GM21423 (cell line): ENCODE measurements around the gene AQP2.

Experiments
- ATAC-seq: cut with Tn5 transposase; IDR thresholded peaks from one replicate; pipeline ENCODE4 v1.9.1; 2021; ENCODE audit warnings: mild to moderate bottlenecking, moderate library complexity; ENCODE audit not compliant: unreplicated experiment

Gene AQP2, protein sequence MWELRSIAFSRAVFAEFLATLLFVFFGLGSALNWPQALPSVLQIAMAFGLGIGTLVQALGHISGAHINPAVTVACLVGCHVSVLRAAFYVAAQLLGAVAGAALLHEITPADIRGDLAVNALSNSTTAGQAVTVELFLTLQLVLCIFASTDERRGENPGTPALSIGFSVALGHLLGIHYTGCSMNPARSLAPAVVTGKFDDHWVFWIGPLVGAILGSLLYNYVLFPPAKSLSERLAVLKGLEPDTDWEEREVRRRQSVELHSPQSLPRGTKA

DNA sequence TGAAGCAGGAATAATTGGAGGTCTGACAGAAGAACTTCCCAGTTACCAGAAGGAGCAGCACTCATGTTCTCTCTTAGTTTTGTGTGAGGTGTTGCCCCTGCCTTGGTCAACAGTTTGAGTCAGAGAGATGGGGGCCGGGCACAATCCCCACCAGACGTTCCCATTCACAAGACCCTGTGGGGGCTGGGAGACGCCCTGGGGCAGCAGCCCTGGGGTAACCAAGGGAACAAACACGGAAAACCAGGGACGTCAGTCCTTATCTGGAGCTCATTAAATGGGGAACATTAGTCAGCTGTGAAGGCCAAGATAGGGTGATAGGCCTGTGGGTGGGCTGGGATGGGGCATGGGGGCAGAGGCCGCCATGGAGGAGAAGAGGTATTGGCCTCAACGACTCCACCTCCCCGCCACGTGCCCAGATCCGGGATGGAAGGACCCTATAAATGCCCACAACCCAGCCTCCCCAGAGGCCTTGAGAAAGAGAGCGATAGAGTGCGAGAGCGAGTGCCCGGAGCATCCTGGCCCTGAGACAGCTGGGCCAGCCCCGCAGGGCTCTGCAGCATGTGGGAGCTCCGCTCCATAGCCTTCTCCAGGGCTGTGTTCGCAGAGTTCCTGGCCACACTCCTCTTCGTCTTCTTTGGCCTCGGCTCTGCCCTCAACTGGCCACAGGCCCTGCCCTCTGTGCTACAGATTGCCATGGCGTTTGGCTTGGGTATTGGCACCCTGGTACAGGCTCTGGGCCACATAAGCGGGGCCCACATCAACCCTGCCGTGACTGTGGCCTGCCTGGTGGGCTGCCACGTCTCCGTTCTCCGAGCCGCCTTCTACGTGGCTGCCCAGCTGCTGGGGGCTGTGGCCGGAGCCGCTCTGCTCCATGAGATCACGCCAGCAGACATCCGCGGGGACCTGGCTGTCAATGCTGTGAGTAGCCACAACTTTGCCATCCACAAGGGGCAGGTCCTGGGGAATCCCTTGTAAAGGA is at the start of gene AQP2:
TSS of gene AQP2 (plus strand) at position 465 of the 979 bp plus-strand sequence. CDS start at position 559, 94 bp downstream.
- no peak for ATAC-seq

DNA sequence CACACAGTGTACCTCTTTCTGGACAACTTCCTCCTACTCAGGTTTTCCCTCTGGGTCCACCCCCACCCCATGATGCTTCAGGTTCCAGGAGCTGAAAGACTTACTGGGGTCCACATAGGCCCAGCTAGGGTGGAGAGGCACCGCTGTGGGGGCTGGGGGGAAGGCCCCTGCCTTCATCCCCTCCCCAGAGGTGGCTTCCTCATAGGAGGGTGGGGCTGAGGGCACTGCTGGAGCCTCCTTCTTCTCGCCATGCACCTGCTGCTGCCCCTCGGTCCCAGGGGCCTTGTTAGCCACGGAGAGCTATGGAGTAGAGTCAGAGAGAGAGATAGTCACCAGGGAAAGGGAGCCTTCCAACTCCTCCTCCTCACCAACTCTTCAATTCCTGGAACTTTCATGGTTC is 49.5 kb upstream of the AQP2 start:
- no peak for ATAC-seq

DNA sequence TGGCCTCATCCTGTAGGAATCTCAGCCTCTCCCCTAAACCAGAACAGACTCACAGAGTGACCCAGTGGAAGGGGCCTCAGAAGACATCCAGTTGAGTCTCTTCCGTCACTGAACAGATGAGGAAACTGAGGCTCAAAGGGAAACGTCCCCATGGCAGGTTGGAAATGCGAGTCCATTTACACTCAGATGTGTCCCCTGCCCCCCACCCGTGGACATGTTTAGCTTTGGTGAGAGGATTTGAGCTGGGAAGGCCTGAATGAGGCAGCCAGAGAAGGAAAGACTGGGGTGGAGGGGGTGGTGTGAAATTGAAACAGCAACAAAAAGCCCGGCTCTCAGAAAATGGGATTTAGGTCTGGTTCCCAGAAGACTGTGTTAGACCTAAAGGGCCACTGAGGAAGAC is 48.6 kb upstream of the AQP2 start:
- no peak for ATAC-seq

DNA sequence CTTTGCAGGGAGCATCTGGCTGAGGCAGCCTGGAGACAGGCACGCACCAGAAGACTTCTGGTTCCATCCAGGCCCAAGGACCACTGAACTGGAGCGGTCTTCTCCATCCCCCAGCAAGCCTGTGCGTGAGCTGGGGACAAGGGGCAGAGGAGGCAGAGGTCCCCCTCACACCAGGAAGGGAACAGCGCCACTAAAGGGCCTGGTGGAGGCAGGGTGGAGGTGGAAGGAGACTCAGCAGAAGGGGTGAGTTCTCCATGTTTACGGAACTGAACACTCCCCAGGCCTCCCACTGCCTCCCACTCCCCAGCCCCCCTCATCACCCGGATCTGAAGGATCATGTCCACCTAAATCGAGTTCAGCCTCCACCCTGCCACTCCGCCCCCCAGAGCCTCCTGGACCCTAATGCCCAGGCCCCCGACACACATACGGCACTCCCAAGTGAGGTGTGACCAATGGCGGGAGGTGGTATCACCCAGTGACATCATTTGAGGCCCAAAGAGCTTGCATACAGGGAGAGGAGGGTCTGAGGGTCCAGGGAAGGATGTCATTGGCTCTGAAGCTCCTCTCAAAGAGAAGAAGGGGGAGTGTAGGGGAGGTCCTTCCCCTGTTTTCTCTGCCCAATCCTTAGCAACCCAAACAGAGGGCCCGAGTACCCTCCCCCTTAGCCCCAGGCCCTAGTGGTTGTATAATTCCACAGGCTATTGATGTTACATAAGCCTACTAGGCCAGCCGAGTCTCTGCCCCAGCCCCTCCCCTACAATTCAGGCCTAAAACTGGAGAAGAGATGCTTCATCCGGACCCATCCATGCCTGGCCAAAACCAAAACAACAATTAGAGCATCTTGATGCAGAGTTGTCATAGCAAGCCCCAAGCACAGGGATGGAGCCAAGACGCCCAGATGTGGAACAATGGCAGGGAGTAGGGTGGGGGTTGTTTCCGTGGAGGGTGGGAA is 47.9 kb upstream of the AQP2 start:
- no peak for ATAC-seq

DNA sequence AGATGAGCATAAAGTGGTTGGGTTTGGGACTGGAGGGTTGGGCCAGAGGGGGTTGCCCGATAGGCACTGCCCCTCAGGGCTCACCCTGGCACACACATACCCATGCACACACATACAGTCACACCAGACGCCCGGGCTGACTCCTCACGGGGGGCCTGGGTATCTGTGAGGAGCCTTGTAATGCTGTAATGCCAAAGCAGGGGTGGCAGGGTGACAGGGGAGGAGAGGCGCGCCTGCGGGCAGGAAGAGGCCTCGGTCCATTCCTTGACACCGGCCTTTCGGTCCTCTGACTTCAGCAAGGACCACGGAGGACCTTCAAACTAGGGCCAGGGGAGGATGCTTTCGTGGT is 47.2 kb upstream of the AQP2 start:
- no peak for ATAC-seq

DNA sequence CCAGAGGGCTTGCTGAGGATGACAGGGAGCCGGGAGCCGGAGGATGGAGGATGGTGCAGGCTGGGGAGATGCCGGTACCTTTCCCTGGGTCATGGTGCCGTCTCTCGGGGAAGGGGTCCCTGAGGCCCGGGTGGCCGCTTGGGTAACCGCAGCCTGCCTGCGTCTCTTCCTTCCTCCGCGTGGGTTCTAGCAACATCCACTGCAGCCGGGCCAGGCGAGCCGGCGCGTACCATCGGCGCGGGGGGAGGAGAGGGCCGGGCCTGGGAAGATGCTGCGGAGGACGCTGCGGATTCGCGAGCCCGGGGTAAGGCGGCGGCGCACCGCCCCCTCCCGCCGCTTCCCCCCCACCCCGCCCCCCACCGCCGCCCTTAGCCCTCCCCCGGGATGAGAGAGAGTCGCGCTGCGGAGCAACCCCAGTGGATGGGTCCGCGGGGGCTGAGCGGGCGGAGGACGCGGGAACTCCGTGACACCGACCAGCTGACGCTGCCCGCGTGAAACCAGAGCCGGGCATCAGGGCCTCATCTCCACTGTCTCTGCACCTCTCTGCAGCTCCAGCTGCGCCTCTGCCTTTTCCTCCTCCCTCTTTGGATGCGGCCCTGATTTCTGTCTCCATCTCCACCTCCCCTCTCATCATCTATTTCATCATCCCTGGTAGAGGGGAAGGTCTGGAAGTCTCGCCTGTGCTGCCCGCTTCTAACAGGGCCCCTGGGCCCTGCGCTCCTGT is 46.7 kb upstream of the AQP2 start, which contains the start of gene FAIM2:
TSS of gene FAIM2 (minus strand) at position 201 of the 724 bp plus-strand sequence. CDS start at position 93, 108 bp downstream.
- no peak for ATAC-seq

DNA sequence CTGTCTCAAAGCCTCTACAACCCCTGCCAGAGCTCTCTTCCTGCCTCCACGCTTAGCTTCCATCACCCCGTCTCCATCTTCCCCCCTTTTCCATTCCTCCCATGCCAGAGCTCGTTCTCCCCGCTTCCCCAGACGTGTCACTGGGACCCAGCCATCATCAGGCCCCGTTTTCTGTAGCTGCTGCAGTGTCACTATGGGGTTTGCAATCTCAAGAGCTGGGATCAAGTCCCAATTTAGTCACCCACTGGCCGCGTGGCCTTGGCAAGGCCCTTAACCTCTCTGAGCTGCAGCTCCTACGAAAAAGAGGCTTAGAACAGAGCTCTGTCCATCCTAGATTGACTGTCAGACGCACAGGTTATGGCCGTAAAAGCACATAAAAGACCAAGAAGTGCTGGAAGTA is 45.9 kb upstream of the AQP2 start:
- no peak for ATAC-seq

DNA sequence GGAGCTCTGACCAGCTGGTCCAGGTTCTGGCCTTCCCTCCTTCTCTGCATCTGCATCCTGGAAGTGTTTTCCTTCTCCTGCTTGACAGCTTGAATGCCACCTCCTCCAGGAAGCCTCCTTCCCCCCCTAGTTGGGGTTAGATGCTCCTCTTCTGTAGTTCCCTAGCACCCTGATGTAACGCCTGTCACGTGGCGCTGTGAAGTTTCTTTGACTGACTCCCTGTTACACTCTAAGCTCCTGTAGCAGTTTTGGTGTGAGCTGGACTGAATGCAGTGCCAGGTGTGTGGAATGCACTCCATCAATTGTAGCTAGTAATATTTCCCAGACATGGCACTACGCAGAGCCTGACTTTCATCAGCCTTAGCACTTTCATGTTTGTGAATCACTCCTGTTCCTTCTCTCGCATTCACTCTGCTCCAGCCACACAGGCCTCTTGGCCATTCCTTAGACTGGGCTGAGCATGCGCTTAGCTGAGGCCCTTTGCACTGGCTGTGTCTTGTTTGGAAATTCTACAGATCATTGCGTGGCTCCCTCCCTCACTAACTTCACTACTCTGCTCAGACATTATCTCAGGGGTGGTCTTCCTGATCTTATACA is 44.7 kb upstream of the AQP2 start:
- ATAC-seq, result no peak

DNA sequence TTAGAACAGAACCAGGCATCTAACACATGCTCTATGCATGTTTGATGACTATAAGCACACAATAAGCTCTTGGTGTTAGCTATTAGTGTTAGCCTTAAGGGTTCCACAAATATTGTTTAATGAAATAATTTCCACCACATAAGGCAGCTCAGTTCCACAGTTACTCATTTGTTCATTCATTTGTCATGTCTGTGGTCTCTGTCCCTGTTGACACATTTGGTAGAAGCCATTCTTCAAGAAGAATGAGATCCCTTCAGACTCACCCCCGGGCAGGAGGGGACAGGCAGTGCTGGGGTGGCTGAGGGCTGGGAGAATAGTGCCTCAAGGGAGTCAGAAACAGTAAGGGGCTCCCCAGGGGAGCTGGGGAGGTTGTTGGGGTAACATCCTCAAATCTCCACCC is 43.2 kb upstream of the AQP2 start:
- ATAC-seq, result no peak

DNA sequence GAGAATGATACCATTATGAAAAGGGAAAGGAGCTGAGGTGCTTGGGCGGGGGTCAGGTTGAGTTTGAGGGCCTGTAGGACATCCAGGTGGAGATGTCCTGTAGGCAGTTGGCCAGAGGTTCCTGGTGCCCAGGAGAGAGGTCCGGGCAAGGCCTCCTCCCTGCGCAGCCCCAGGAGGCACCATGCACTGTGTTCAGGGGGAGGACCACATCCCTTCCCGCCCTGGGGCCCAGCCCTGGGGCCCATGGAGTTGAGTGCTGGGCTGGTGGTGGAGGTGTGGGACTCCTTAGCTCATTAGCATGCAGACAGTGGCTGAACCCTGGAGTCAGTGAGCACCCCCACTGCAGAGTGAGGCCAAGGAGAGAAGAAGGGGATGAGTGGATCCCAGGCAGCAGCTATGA is 41.2 kb upstream of the AQP2 start:
- ATAC-seq, result no peak

DNA sequence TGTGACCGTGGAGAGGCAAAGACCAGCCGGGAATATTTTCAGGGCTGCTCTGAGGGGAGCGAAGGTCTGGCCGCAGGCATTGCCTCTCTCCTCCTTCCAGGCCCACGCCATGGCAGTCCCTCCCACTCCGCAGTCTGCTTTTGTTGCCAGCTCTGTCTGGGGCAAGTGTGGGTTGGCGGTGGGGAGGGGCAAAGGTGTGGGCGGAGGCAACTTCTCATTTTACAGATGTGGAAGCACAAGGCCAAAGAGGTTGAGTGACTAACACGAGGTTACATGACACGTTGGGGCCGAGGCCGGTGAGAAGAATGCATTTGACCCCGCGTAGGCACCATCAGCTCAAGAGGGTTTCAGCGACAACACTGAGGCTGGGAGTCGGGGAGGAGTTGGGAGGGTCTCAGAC is 40.7 kb upstream of the AQP2 start:
- no peak for ATAC-seq

DNA sequence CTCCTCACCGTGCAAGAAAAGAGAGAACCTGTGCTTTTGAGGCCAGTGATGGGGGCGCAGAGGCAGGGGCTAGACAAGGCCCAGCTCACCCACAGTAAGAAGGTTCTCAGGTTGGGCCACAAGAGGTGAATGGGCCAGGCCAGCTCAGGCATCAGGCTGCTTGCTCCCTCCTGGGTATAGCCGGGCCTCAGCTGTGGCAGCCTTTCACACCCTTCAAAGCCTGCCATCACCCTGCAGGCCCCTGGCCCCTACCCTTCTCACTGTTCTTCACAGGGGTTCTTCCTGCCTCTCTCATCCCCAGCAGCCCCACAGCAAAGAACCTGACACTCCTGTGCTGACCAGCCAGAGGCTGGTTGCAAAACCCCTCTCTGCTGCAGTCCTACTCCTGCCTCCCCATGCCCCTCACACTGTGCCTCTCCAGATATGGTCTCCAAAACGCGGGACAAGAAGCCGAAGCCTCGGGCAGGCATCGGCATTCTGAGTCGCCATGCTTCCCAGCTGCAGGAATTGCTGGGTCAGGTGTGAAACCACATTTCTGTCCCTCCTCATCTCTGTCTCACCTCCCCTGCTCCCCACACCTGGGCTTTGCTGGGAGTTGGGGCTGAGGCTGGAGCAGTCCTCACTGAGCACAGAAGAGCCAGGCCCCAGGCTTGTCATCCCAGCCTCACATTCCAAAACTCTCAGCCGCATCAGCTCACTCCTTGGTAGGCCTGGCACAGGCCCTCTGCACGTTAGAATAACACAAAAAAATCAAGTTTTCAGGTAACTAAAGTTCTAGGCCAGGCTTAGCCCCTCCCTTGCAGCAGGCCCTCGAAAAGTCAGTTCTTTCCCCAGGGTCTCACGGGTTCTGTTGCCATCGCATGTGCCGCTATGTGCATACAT is 40.0 kb upstream of the AQP2 start:
- no peak for ATAC-seq

DNA sequence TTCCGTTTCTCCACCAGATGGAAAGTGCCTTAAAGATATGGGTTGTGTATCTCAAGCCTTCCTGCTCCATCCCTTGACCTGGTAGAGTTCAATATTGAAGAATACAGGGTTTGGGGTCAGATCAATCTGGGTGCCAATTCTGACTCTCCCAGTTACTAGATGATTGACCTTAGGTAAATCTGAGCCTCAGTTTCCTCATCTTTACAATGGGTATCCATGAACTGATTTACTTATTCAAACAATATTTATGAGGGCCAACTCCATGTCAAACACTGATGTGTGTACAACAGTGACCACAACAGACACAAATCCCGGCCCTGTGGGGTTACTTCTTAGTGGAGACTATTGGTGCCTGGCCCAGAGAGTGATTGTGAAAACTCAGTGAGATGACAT is 39.3 kb upstream of the AQP2 start:
- no peak for ATAC-seq

DNA sequence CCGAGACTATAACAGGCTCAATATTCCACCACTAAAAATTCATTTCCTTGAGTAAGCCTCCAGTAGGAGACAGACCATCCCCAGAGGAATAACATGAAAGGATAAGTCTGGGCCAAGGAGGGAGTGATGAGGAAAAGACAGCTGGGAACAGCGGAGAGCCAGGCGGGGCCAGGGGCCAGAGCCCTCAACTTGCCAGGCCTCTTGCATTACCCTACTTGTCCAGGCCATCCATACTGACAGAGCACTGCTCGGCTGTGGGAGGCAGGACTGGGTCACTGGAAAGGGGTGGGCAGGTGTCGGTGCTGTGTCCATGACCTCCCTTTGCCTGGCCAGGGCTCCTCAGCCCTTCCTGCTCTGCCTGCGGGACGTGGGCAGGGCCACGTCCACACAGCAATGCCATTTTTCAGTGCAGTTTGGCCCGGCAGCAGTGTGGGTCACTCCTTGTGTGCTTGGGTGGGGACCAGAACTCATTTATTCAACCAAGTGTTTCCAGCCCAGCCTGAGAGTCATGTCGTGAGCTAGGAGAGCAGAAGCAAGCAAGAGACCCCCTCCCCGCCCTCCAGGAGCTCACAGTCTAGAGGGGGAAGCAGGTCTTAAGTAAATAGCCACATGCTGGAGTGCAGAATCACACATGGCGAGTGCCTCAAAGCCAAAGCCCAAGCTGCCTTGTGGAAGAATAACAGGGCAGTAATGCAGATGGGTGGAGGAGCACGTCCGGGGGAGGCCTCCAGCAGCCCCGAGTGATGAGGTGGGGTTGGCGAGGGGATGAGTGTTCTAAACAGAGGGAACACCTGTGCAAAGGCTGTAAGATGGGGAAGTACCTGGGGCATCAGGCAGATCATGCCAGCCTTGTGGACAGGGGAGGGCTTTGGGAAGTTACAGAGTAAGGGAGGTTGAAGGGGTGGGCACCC is 37.9 kb upstream of the AQP2 start:
- no peak for ATAC-seq

DNA sequence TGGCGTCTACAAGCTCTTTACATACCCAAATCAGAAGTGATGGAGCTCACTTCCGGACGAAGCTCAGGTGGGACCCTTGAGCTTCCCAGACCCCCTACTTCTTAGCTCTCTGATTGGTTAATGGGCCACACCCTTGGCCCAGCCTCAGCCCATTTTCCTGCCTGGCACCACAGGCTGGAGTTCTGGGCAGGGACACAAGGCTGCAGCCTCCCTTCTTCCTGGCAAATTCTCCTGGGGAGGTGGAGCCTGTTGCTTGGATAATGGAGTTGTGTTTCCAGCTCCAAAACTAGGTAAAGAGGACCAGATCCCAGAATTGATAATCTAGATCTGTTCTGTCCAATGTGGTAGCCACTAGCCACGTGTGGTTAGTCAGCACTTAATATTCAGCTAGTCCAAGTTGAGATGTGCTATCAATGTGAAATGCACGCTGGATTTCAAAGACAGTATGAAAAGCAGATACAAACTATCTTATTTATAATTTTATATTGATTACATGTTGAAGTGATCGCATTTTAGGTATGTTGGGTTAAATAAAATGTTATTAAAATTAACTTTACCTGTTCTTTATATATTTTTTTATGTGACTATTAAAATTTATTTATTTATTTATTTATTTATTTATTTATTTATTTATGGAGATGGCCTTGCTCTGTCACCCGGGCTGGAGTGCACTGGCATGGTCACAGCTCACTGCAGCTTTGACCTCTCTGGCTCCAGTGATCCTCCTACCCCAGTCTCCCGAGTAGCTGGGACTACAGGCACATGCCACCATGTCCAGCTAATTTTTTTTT is 34.2 kb upstream of the AQP2 start:
- ATAC-seq, result no peak

DNA sequence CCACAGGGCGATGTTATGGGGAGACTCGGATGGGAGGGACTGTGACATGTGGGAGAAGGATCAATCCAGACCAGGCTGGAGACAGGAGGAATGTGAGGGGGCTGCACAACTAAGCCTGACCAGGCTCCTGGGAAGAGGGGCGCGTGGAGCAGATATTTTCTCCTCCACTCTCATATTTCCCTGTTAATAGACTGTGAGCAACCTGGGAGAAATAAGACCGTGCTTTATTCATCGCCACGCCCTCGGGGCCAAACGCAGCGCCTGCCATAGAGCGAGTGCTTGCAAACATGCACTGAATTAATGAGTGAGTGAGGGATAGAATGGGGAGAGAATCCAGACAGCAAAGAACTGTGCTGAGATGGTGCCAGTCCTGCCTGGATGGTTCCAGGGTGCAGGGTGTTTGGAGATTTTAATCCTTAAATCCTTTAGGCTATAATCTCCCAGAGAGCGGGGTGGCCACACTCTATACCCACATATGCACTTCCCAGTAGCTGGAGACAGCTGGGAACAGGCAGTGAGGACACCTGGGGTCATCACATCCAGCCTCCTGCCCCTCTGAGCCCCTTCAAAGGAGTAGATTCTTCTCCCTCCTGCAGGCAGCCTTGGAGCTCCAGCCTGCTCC is 33.3 kb upstream of the AQP2 start:
- ATAC-seq, result no peak

DNA sequence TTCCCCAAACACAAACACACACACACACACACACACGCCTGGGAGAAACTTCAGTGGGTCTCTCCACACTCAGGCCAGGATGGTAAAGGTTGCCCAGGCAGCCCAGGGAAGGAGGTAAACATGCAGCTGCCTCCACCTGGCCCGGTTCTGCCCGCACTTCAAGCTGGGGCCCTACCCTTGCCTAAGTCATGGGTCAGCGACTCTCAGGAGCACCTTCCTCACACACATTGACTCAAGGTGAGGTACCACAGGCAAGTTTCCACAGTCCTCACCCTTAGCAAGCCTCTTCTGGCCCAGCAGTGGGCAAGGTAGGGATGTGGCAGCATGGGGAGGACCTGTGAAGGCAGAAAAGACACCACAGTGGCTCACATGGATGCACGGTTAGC is 32.8 kb upstream of the AQP2 start:
- no peak for ATAC-seq
